ENCODE measurements around the gene RNASE9. TPM values are rescaled to one million over a fixed set of nuclear protein-coding genes. Genes with fewer than 3 reads are reported as not detected.

Gene RNASE9
- total and polyA plus RNA-seq, 2 donors from 2014 or later = not detected

- Histone ChIP-seq H3K9ac (ENCODE audit: low read length in 3 of 3) (no peak overlapping the region), H3K9me3 (ENCODE audit: control insufficient read depth in 2 of 3, insufficient read depth in 1 of 3, low read length in 3 of 3) (no peaks in the 10 kb centered on the region), H3K36me3 (ENCODE audit: control insufficient read depth in 2 of 3, insufficient read depth in 3 of 3, low read length in 3 of 3) (no peaks in the 10 kb centered on the region), H3K27ac (ENCODE audit: low read depth in 2 of 2, low read length in 2 of 2) (no peak overlapping the region), H3K4me1 (ENCODE audit: control insufficient read depth in 2 of 3, insufficient read depth in 2 of 3, low read depth in 1 of 3, low read length in 3 of 3) (peaks cover 0 to 4% (median 0%) of the 10 kb centered on the region in 3 donors), H3K27me3 (ENCODE audit: control insufficient read depth, insufficient read depth, low read length) (no peaks in the 10 kb centered on the region), H3K4me3 (ENCODE audit: low read length in 3 of 3) (no peak overlapping the region)
- intact Hi-C loops (cut with DNase I) = loop anchor here (10.0 kb wide), 2 partner anchors 194 to 284 kb away; partner anchors contain the start of gene TEP1
- DNase-seq = peak in 1 of 5 donors; percentile 52
- TF ChIP-seq CTCF (IDR thresholded peaks at IDR 0.05; ENCODE audit: borderline replicate concordance, extremely low read depth, insufficient read depth) = no peak
- FAIRE-seq = no peak
Measured at GRCh38 chr14:20608383-20609110, 47.7 kb upstream of the RNASE9 start.

- Histone ChIP-seq H3K36me3 (ENCODE audit: control insufficient read depth in 2 of 3, insufficient read depth in 3 of 3, low read length in 3 of 3) (no peaks in the 10 kb centered on the region), H3K9me3 (ENCODE audit: control insufficient read depth in 2 of 3, insufficient read depth in 1 of 3, low read length in 3 of 3) (no peaks in the 10 kb centered on the region), H3K27me3 (ENCODE audit: control insufficient read depth, insufficient read depth, low read length) (no peaks in the 10 kb centered on the region), H3K27ac (ENCODE audit: low read depth in 2 of 2, low read length in 2 of 2) (no peak overlapping the region), H3K9ac (ENCODE audit: low read length in 3 of 3) (no peak overlapping the region), H3K4me1 (ENCODE audit: control insufficient read depth in 2 of 3, insufficient read depth in 2 of 3, low read depth in 1 of 3, low read length in 3 of 3) (peaks cover 0 to 4% (median 0%) of the 10 kb centered on the region in 3 donors), H3K4me3 (ENCODE audit: low read length in 3 of 3) (no peak overlapping the region)
- no peak for DNase-seq
- no peak for TF ChIP-seq CTCF (IDR thresholded peaks at IDR 0.05; ENCODE audit: borderline replicate concordance, extremely low read depth, insufficient read depth)
- intact Hi-C loops (cut with DNase I) = loop anchor here (10.0 kb wide), 2 partner anchors 193 to 283 kb away; partner anchors contain the start of gene TEP1
- FAIRE-seq = no peak
Measured at GRCh38 chr14:20607617-20608016, 46.8 kb upstream of the RNASE9 start.

- intact Hi-C loops (cut with DNase I) = loop anchor here (10.0 kb wide), 2 partner anchors 192 to 282 kb away; partner anchors contain the start of gene TEP1
- H3K36me3 ChIP-seq (ENCODE audit: control insufficient read depth in 2 of 3, insufficient read depth in 3 of 3, low read length in 3 of 3) = no peaks in the 10 kb centered on the region
- H3K9ac ChIP-seq (ENCODE audit: low read length in 3 of 3) = no peak overlapping the region
- FAIRE-seq = no peak
- no peak overlapping the region for H3K27ac ChIP-seq (ENCODE audit: low read depth in 2 of 2, low read length in 2 of 2)
- no peaks in the 10 kb centered on the region for H3K9me3 ChIP-seq (ENCODE audit: control insufficient read depth in 2 of 3, insufficient read depth in 1 of 3, low read length in 3 of 3)
- H3K4me3 ChIP-seq (ENCODE audit: low read length in 3 of 3) = no peak overlapping the region
- DNase-seq = no peak
- H3K27me3 ChIP-seq (ENCODE audit: control insufficient read depth, insufficient read depth, low read length) = no peaks in the 10 kb centered on the region
- H3K4me1 ChIP-seq (ENCODE audit: control insufficient read depth in 2 of 3, insufficient read depth in 2 of 3, low read depth in 1 of 3, low read length in 3 of 3) = peaks cover 0 to 4% (median 0%) of the 10 kb centered on the region in 3 donors
- TF ChIP-seq CTCF (IDR thresholded peaks at IDR 0.05; ENCODE audit: borderline replicate concordance, extremely low read depth, insufficient read depth) = no peak
Measured at GRCh38 chr14:20606902-20607242, 46.0 kb upstream of the RNASE9 start.

Measured in kidney (tissue), 14 donors.